GM12892 (cell line): Measurements from ENCODE around the gene REXO5.
A peak's percentile ranks its signal among the peaks of the same experiment; 100 is the strongest.
"Not testable (repeated sequence)": the region's sequence is repeated elsewhere in the genome, so short reads cannot be mapped to it uniquely, and the experiment has no call there.

Experiments used
- DNase-seq: peaks from one replicate; pipeline ENCODE4 v3.0.0; 2011; ENCODE audit not compliant: insufficient read length
- FAIRE-seq: peaks from 2 replicates; lab custom pipeline; 2011; peaks lifted over from hg19 to GRCh38; lab: Jason Lieb, UNC
- POLR2A ChIP-seq: IDR thresholded peaks from 2 replicates; pipeline ENCODE4 v1.6.1; 2011; ENCODE audit warnings: low read depth, low read length, control low read depth
- POLR2AphosphoS5 ChIP-seq: IDR thresholded peaks from 2 replicates; pipeline ENCODE4 v1.6.1; 2011; ENCODE audit warnings: low read depth, low read length, control low read depth
- TAF1 ChIP-seq: IDR thresholded peaks from 2 replicates; pipeline ENCODE4 v1.6.1; 2011; ENCODE audit warnings: low read depth, mild to moderate bottlenecking, control low read depth, low read length, borderline replicate concordance

Gene REXO5

GRCh38 chr16:20859229-20859628 lies 52.9 kb downstream of the REXO5 start:
- FAIRE-seq (no peak), DNase-seq (no peak)
- TF ChIP-seq POLR2AphosphoS5, result no peak
- TF ChIP-seq POLR2A, result no peak
- TF ChIP-seq TAF1, result no peak

- no peak for FAIRE-seq
- DNase-seq, result no peak
- no peak for TF ChIP-seq POLR2AphosphoS5
- TF ChIP-seq TAF1, result no peak
- no peak for TF ChIP-seq POLR2A
Measured at GRCh38 chr16:20859699-20860098, 53.4 kb downstream of the REXO5 start.

GRCh38 chr16:20860361-20860760 lies 54.0 kb downstream of the REXO5 start:
- DNase-seq, result no peak
- FAIRE-seq, result no peak
- TF ChIP-seq POLR2A (no peak), TAF1 (no peak), POLR2AphosphoS5 (no peak)

- DNase-seq, FAIRE-seq: not testable (repeated sequence)
Measured at GRCh38 chr16:20860995-20861394, 54.7 kb downstream of the REXO5 start.

- DNase-seq (no peak), FAIRE-seq (no peak)
- no peak for TF ChIP-seq POLR2A
- TF ChIP-seq TAF1, result no peak
- no peak for TF ChIP-seq POLR2AphosphoS5
Measured at GRCh38 chr16:20862162-20862960, 56.0 kb downstream of the REXO5 start.

GRCh38 chr16:20864376-20864775 lies 58.0 kb downstream of the REXO5 start:
- DNase-seq, FAIRE-seq: not testable (repeated sequence)

GRCh38 chr16:20865420-20866131 lies 59.2 kb downstream of the REXO5 start:
- peak; percentile 27 for DNase-seq

GRCh38 chr16:20866145-20866772 lies 59.9 kb downstream of the REXO5 start:
- TF ChIP-seq POLR2A (no peak), TAF1 (no peak), POLR2AphosphoS5 (no peak)
- FAIRE-seq (no peak), DNase-seq (no peak)

More at GRCh38 chr16:20865420-20866131, 59.2 kb downstream of the REXO5 start:
- FAIRE-seq, result peak; percentile 36
- no peak for TF ChIP-seq TAF1
- no peak for TF ChIP-seq POLR2A
- TF ChIP-seq POLR2AphosphoS5, result no peak

GRCh38 chr16:20866801-20867200 lies 60.5 kb downstream of the REXO5 start:
- DNase-seq (no peak), FAIRE-seq (no peak)
- no peak for TF ChIP-seq POLR2AphosphoS5
- TF ChIP-seq POLR2A, result no peak
- TF ChIP-seq TAF1, result no peak

- DNase-seq (no peak), FAIRE-seq (no peak)
- TF ChIP-seq TAF1, result no peak
- TF ChIP-seq POLR2AphosphoS5, result no peak
- TF ChIP-seq POLR2A, result no peak
Measured at GRCh38 chr16:20867585-20867984, 61.3 kb downstream of the REXO5 start.

- TF ChIP-seq POLR2A, result no peak
- TF ChIP-seq POLR2AphosphoS5, result no peak
- TF ChIP-seq TAF1, result no peak
- DNase-seq, result no peak
- FAIRE-seq, result no peak
Measured at GRCh38 chr16:20868890-20869289, 62.6 kb downstream of the REXO5 start.
